ENCODE results near the gene CHSY3.

GRCh38 chr5:130141659-130142320 is 237.5 kb downstream of the CHSY3 start:
- TF ChIP-seq CTCF (IDR thresholded peaks at IDR 0.05; ENCODE audit: low read length) (peak; percentile 41), EZH2 (IDR thresholded peaks at IDR 0.05; ENCODE audit: borderline replicate concordance, low read length) (no peak)

Data from OCI-LY1 (cell line).